ENCODE data around the gene AGPS. TPM values are rescaled to one million over a fixed set of nuclear protein-coding genes. Genes with fewer than 3 reads are reported as not detected.

The AGPS gene
- total RNA-seq, 1 experiment from 2014 or later = 107 TPM

DNA sequence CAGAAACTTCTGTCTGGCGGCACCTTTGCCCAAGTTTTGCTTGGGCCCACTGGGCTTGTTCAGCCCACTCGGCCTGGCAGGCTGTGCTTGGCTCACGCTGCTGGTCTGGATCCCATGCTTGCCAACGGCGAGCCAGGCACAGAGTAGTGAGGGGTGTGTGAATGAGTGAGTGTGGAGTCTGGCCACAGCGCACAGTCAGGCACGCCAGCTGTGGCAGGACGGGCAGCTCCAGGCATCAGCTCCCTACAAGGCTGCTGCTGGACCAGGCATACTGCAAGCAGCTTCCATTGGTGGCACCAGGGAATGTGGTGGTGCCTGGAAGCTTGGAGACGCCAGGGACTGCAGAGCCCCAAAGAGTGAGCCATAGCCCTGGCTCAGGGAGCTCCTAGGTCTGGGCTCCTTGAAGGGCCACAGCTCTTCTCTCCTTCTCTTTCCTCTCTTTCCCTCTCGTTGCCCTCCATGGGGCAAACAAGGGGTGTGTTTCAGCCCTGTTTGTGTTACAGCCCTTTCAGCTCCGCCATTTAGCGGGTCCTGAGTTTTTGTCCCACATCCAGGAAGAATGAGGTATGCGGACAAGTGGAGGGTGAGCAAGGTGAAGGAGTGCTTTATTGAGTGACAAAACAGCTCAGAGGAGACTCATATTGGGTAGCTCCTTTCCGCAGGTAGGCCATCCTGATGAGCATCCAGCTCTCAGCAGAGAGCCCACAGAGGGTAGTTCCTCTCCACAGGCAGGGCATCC lies 73.0 kb downstream of the AGPS start:
- Histone ChIP-seq H2AFZ (no peak overlapping the region), H3K27me3 (ENCODE audit: insufficient read depth, low read depth) (no peaks in the 10 kb centered on the region), H3K9me2 (ENCODE audit: insufficient read depth) (no peaks in the 10 kb centered on the region), H3K4me1 (replicated peaks; ENCODE audit: insufficient read depth) (no peaks in the 10 kb centered on the region), H3K79me2 (ENCODE audit: low read depth) (no peaks in the 10 kb centered on the region), H3K27ac (no peak overlapping the region), H3K36me3 (ENCODE audit: low read depth) (peaks cover 6% of the 10 kb centered on the region; the same call in 1 of the 2 replicates), H3F3A (ENCODE audit: insufficient read depth, low read depth) (no peaks in the 10 kb centered on the region), H3K4me2 (no peak overlapping the region), H3K9me3 (ENCODE audit: insufficient read depth, low read depth) (no peaks in the 10 kb centered on the region), H3K4me3 (no peak overlapping the region), H4K20me1 (ENCODE audit: insufficient read depth) (no peaks in the 10 kb centered on the region)
- intact Hi-C loops (cut with micrococcal nuclease; ENCODE audit: unreplicated experiment) = no loop called here
- CTCF ChIA-PET = interaction anchor here (0.5 kb wide), 1 partner anchor 301 kb away, joined by 3 read pairs; no protein-coding TSS in a partner anchor
- TF ChIP-seq EZH2 (IDR thresholded peaks at IDR 0.05; ENCODE audit: low read depth) = no peak
- TF ChIP-seq, protein P1, sequence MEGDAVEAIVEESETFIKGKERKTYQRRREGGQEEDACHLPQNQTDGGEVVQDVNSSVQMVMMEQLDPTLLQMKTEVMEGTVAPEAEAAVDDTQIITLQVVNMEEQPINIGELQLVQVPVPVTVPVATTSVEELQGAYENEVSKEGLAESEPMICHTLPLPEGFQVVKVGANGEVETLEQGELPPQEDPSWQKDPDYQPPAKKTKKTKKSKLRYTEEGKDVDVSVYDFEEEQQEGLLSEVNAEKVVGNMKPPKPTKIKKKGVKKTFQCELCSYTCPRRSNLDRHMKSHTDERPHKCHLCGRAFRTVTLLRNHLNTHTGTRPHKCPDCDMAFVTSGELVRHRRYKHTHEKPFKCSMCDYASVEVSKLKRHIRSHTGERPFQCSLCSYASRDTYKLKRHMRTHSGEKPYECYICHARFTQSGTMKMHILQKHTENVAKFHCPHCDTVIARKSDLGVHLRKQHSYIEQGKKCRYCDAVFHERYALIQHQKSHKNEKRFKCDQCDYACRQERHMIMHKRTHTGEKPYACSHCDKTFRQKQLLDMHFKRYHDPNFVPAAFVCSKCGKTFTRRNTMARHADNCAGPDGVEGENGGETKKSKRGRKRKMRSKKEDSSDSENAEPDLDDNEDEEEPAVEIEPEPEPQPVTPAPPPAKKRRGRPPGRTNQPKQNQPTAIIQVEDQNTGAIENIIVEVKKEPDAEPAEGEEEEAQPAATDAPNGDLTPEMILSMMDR (conservative IDR thresholded peaks at IDR 0.05) = no peak
- DNase-seq = no peak
- BruUV-seq (replicated peaks) = no TSS peak
- POLR2A ChIA-PET (ENCODE audit: unreplicated experiment) = interaction anchor here (0.5 kb wide), 1 partner anchor 912 kb away, joined by 4 read pairs; no protein-coding TSS in a partner anchor

DNA sequence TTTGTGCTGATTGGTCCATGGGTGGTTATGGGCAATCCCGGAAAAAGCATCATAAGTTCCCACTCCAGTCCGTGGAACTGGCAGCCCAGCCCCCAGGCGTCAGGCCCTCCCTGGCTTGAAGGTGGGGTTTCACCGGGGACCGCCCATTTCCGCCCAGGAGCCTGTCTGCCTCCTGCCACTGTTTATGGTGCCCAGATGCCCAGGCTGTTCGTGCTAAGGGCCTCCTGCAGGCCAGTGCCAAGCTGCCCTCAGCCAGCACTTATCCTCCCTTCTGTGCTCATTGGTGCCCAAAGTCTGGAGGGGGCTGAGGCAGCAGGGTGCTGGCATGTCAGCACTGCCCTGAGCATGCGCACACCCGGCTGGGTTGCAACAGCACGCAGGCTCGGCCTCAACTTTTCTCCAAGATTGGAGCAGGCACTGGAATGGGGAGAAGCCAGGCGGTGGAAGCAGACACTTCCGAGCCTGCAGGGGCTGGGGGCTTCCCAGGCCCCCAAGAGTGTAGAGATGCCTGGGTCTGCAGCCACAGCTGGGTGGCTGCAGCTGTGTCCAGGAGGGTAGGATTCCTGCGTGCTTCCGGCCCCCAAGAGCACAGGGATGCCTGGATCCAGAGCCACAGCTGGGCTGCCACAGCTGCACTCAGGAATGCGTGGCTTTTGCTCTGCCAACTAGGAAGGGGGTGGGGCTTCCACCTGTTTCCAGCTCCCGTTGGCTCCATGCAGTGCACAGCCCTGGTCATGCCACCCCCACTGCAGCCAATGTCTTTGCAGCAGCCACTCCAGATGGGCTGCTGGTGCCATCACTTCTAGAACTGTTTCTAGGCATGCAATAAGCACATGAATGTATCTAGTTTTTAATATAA lies 74.0 kb downstream of the AGPS start:
- intact Hi-C loops (cut with micrococcal nuclease; ENCODE audit: unreplicated experiment) = no loop called here
- TF ChIP-seq, protein P1 (conservative IDR thresholded peaks at IDR 0.05) = no peak
- no peak for TF ChIP-seq EZH2 (IDR thresholded peaks at IDR 0.05; ENCODE audit: low read depth)
- Histone ChIP-seq H3K27ac (no peak overlapping the region), H3K9me2 (ENCODE audit: insufficient read depth) (no peaks in the 10 kb centered on the region), H4K20me1 (ENCODE audit: insufficient read depth) (no peaks in the 10 kb centered on the region), H3K79me2 (ENCODE audit: low read depth) (no peaks in the 10 kb centered on the region), H3K4me2 (no peak overlapping the region), H3K27me3 (ENCODE audit: insufficient read depth, low read depth) (no peaks in the 10 kb centered on the region), H3K36me3 (ENCODE audit: low read depth) (peaks cover 15% of the 10 kb centered on the region), H2AFZ (no peak overlapping the region), H3K4me3 (no peak overlapping the region), H3K9me3 (ENCODE audit: insufficient read depth, low read depth) (no peaks in the 10 kb centered on the region), H3K4me1 (replicated peaks; ENCODE audit: insufficient read depth) (no peaks in the 10 kb centered on the region), H3F3A (ENCODE audit: insufficient read depth, low read depth) (no peaks in the 10 kb centered on the region)
- no TSS peak for BruUV-seq (replicated peaks)
- ChIA-PET POLR2A (ENCODE audit: unreplicated experiment) (no interaction called here), CTCF (no interaction called here)
- DNase-seq = no peak

DNA sequence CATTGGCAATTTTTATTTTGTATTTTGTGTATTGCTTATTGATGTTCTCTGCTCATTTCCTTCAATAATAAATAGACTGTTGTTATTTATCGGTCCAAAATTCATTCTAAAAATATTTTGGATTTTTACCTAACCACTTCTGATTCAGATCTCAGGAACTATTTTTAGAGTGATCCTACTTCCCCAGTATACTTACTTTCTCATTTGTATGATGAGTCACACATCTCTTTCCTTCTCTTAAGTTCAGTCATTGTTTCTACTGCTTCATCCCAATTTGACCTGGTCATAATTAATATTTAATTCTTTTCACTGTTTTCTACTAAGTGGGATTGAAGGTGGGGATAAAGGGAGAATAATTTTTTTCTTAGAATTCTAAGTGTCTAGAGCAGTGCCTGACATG lies 75.1 kb downstream of the AGPS start:
- POLR2A ChIA-PET (ENCODE audit: unreplicated experiment) = no interaction called here
- CTCF ChIA-PET = no interaction called here
- BruUV-seq (replicated peaks) = no TSS peak

More for the DNA sequence above, 75.1 kb downstream of the AGPS start:
- H3K9me2 ChIP-seq (ENCODE audit: insufficient read depth) = no peaks in the 10 kb centered on the region
- intact Hi-C loops (cut with micrococcal nuclease; ENCODE audit: unreplicated experiment) = no loop called here
- no peaks in the 10 kb centered on the region for H4K20me1 ChIP-seq (ENCODE audit: insufficient read depth)
- H3K4me3 ChIP-seq = no peak overlapping the region
- H3K27me3 ChIP-seq (ENCODE audit: insufficient read depth, low read depth) = no peaks in the 10 kb centered on the region
- H3K36me3 ChIP-seq (ENCODE audit: low read depth) = peaks cover 15% of the 10 kb centered on the region
- no peaks in the 10 kb centered on the region for H3F3A ChIP-seq (ENCODE audit: insufficient read depth, low read depth)
- DNase-seq = no peak
- no peak overlapping the region for H3K27ac ChIP-seq
- H3K4me1 ChIP-seq (replicated peaks; ENCODE audit: insufficient read depth) = no peaks in the 10 kb centered on the region
- TF ChIP-seq EZH2 (IDR thresholded peaks at IDR 0.05; ENCODE audit: low read depth) = no peak
- TF ChIP-seq, protein P1 (conservative IDR thresholded peaks at IDR 0.05) = no peak
- H3K4me2 ChIP-seq = no peak overlapping the region
- H2AFZ ChIP-seq = no peak overlapping the region
- H3K9me3 ChIP-seq (ENCODE audit: insufficient read depth, low read depth) = no peaks in the 10 kb centered on the region
- H3K79me2 ChIP-seq (ENCODE audit: low read depth) = no peaks in the 10 kb centered on the region

All from PC-9 (cell line).